ENCODE measurements around the gene ATP4A.

Gene ATP4A

DNA sequence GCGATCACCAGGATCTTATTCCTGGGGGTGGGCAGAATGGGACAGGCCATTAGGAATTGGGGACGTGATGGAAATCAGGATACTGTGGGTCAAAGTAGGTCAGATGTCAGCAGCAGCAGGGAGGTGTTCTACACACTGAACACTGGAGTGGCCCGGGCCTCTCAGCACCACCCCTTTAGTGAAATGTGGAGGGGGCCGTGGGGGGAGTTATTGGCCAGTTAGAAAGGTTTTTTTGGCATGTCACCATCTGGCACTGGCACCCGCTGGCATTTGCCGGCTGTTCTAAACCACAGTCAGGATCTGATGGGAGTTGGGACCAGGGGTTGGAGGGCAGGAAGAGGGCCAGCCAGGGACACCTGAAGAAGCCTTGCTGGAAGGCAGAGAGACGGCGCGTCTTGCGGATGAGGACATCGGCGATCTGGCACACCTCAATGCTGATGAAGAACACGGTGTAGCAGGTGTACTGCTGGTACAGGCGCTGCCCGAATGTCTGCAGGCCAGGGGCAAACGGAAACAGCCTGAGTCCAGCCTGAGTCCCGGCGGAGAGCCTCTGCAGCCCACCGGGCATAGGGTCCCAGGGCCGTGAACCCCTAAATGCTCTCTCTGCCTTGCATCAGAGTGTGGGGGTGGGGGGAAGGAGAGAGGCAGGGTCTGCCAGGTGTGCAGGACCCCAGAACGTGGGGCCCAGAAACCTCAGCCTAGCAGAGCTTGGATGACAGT is 12.2 kb downstream of the ATP4A start:
- POLR2A ChIA-PET (ENCODE audit: low non-redundant PET) = interaction anchor here (0.6 kb wide), 1 partner anchor 33 kb away, joined by 3 read pairs; no protein-coding TSS in a partner anchor
- TF ChIP-seq, protein P1, sequence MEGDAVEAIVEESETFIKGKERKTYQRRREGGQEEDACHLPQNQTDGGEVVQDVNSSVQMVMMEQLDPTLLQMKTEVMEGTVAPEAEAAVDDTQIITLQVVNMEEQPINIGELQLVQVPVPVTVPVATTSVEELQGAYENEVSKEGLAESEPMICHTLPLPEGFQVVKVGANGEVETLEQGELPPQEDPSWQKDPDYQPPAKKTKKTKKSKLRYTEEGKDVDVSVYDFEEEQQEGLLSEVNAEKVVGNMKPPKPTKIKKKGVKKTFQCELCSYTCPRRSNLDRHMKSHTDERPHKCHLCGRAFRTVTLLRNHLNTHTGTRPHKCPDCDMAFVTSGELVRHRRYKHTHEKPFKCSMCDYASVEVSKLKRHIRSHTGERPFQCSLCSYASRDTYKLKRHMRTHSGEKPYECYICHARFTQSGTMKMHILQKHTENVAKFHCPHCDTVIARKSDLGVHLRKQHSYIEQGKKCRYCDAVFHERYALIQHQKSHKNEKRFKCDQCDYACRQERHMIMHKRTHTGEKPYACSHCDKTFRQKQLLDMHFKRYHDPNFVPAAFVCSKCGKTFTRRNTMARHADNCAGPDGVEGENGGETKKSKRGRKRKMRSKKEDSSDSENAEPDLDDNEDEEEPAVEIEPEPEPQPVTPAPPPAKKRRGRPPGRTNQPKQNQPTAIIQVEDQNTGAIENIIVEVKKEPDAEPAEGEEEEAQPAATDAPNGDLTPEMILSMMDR (conservative IDR thresholded peaks at IDR 0.05; ENCODE audit: low read depth) = no peak
- no peak for DNase-seq (ENCODE audit: low spot score)
- no peak overlapping the region for H3K27ac ChIP-seq
- CTCF ChIA-PET = interaction anchor here (0.6 to 1.1 kb wide), 2 partner anchors 41 to 477 kb away, joined by 3 to 4 read pairs; no protein-coding TSS in a partner anchor

DNA sequence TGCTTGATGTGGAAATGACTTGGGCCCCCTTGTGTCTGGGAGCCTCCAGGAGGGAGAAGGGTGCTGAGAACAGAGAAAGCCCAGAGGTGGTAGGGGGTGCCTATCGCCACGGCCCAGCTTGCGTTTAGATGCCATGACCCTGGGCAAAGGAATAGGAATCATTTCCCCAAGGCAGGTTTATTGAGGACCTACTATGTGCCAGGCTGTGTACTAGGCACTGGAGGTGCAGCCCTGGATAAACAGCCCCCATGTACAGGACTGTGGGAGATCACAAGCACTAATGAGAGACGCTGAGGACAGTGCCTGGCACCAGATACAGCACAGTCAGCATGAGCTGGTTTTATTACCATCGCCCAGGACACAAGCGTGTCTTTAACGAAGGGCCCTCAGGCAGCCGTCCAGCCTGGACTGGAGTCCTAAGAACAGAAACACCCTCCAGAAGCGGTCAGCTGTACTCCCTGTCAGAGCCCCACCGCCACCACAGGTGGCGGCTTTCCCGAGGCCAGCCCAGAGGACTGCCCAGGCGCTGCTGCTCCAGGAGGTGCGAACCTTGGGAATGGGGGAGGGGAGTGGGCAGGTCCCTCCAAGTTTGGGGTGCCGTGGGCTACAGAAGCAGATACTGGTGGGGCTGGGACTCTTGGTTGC is 13.5 kb downstream of the ATP4A start:
- no peak for DNase-seq (ENCODE audit: low spot score)

DNA sequence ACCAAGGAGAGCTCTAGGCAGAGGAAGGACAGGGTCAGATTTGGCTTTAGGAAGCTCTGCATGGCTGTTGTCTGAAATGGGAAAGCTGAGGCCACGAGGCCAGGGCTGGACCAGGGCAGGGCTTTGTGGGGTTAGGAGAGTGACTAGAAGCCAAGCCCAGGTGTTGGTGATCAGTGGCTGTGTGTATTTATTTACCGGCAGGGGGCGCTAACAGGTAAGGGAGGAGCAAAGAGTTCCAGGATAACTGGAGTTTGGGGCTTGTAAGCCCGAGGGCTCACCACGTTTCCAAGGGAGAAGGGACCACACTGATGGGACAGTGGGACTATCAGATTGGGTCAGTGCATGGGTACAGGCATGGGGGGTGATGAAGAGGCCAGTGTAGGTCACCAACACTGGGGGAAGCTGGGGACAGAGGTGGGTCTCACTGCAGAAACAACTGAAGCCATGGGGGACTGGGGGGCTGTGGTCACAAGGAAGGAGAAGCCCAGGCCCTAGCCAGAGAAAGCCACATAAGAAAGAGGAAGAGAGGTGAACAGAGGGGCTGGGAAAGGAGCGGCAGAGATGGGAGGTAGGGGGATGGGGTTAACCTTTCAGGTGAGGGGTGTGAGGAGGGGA is 14.2 kb downstream of the ATP4A start:
- ChIA-PET POLR2A (ENCODE audit: low non-redundant PET) (no interaction called here), CTCF (interaction anchor here (0.5 to 3.1 kb wide), 7 partner anchors 8 to 632 kb away, joined by 3 to 16 read pairs (median 4); no protein-coding TSS in a partner anchor)
- peak; percentile 53 for DNase-seq (ENCODE audit: low spot score)
- TF ChIP-seq, protein P1 (conservative IDR thresholded peaks at IDR 0.05; ENCODE audit: low read depth) = peak; percentile 76
- no peak overlapping the region for H3K27ac ChIP-seq

More for the DNA sequence above, 13.5 kb downstream of the ATP4A start:
- no peak overlapping the region for H3K27ac ChIP-seq
- CTCF ChIA-PET = interaction anchor here (0.6 to 3.1 kb wide), 3 partner anchors 34 to 137 kb away, joined by 5 to 16 read pairs (median 5); no protein-coding TSS in a partner anchor
- TF ChIP-seq, protein P1 (conservative IDR thresholded peaks at IDR 0.05; ENCODE audit: low read depth) = no peak
- POLR2A ChIA-PET (ENCODE audit: low non-redundant PET) = no interaction called here

DNA sequence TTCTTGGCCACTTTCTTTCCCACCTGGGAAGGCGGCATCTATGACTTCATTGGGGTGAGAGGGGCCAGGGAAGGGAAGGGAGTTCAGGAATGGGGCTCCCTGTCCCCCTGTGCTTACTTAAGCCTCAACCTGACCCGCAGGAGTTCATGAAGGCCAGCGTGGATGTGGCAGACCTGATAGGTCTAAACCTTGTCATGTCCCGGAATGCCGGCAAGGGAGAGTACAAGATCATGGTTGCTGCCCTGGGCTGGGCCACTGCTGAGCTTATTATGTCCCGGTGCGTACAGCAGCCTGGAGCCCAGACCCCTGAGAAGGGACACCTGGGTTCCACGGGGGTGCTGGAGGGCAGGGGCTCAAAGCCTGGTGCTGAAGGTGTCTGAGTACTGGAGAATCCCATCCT is 16.9 kb downstream of the ATP4A start:
- TF ChIP-seq, protein P1 (conservative IDR thresholded peaks at IDR 0.05; ENCODE audit: low read depth) = no peak
- peak overlapping the region; percentile 71 for H3K27ac ChIP-seq
- ChIA-PET POLR2A (ENCODE audit: low non-redundant PET) (no interaction called here), CTCF (no interaction called here)
- DNase-seq (ENCODE audit: low spot score) = no peak

DNA sequence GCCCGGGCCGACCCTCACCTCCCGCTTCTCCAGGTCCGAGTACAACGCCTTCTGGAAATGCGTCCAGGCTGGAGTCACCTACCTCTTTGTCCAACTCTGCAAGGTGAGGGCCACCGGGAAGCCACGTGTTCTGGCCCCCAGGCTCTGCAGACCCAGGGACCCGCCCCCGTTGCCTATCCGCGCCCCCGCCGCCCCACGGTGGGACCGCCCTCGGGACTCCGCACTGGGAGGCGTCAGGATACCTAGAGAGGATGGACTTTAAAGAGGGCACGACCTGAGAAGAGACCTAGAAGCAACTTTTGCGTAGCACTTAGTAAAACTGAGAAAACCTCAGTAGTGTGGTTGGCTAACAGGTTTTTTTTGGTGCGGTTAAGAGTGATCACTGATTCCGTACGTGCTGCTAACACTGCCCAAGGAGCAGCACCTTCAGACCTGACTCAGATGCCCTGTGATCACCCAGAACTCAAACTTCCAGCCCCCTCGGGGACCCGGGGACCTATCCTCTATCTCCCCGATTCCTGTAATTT is 17.5 kb downstream of the ATP4A start:
- TF ChIP-seq, protein P1 (conservative IDR thresholded peaks at IDR 0.05; ENCODE audit: low read depth) = no peak
- H3K27ac ChIP-seq = peak overlapping the region; percentile 71
- ChIA-PET POLR2A (ENCODE audit: low non-redundant PET) (no interaction called here), CTCF (no interaction called here)
- peak; percentile 56 for DNase-seq (ENCODE audit: low spot score)
